GM12878 (cell line): ENCODE results near the gene COX19. TPM values are rescaled to one million over a fixed set of nuclear protein-coding genes. Genes with fewer than 3 reads are reported as not detected.
A peak's percentile ranks its signal among the peaks of the same experiment; 100 is the strongest.

Source experiments
- ATAC-seq: fragments of 200-7000 bp; cut with Tn5 transposase; 3 replicates; pipeline ENCODE4 v1.9.1; 2020; ENCODE audit warnings: mild to moderate bottlenecking, moderate library complexity
- BruUV-seq: library from RNA; stranded (reverse); fragments of 400-500 nt; replicated peaks from 2 replicates; lab custom pipeline; 2021; lab: Mats Ljungman, UMichigan
- CTCF ChIA-PET: fragments of 300-600 bp; sonication (Branson Sonifier 250); formaldehyde crosslinking; extraction: SDS; loops from one replicate; lab custom pipeline; 2021; ENCODE audit warnings: inconsistent platforms; lab: Yijun Ruan, JAX
- POLR2A ChIA-PET: fragments of 350-600 bp; formaldehyde crosslinking; extraction: SDS; loops from one replicate; lab custom pipeline; 2021; ENCODE audit warnings: inconsistent platforms; lab: Charles Lee
- RAD21 ChIA-PET: fragments of 300-600 bp; sonication (Branson Sonifier 250); formaldehyde crosslinking; loops from one replicate; lab custom pipeline; 2023; ENCODE audit warnings: antibody characterized with exemption; ENCODE audit not compliant: unreplicated experiment; lab: Charles Lee
- SMC1A ChIA-PET: fragments of 300-600 bp; sonication (Branson Sonifier 250); formaldehyde crosslinking; loops from one replicate; lab custom pipeline; 2023; ENCODE audit not compliant: unreplicated experiment, uncharacterized antibody; lab: Charles Lee
- DNase-seq: peaks from one replicate; pipeline ENCODE4 v3.0.0-alpha.2; 2011; ENCODE audit warnings: low read depth, low spot score
- FAIRE-seq: peaks from 3 replicates; lab custom pipeline; 2011; peaks lifted over from hg19 to GRCh38; lab: Jason Lieb, UNC
- H2AFZ ChIP-seq: 2 replicates; pipeline ENCODE4 v1.6.0; 2011; ENCODE audit warnings: low read depth, low read length, control low read depth; ENCODE audit not compliant: control insufficient read depth
- H3K27ac ChIP-seq: 2 replicates; pipeline ENCODE4 v1.5.1; 2011; ENCODE audit warnings: control low read depth; ENCODE audit not compliant: control insufficient read depth, insufficient read depth
- H3K27me3 ChIP-seq, 2 experiments: replicated peaks in 1 of 2; 2 replicates each; pipeline versions ENCODE4 v1.6.0 to v1.6.1; 2011; ENCODE audit warnings: low read length in 1 of 2; ENCODE audit not compliant: control insufficient read depth in 2 of 2, insufficient read depth in 2 of 2
- H3K36me3 ChIP-seq, 2 experiments: 2 replicates each; pipeline ENCODE4 v1.5.1; 2011; ENCODE audit warnings: low read length in 1 of 2; ENCODE audit not compliant: control insufficient read depth in 2 of 2, insufficient read depth in 2 of 2
- H3K4me1 ChIP-seq: 2 replicates; pipeline ENCODE4 v1.6.1; 2011; ENCODE audit warnings: mild to moderate bottlenecking, low read length, moderate library complexity, mixed read lengths; ENCODE audit not compliant: control insufficient read depth, insufficient read depth
- H3K4me2 ChIP-seq: 2 replicates; pipeline ENCODE4 v1.6.0; 2011; ENCODE audit warnings: control low read depth; ENCODE audit not compliant: control insufficient read depth, insufficient read depth
- H3K4me3 ChIP-seq: fragments of 200-600 bp; sonication (generic); 2 replicates; pipeline ENCODE4 v1.5.1; 2016
- H3K79me2 ChIP-seq: 2 replicates; pipeline ENCODE4 v1.6.0; 2011; ENCODE audit warnings: low read length; ENCODE audit not compliant: control insufficient read depth, insufficient read depth
- H3K9ac ChIP-seq: 2 replicates; pipeline ENCODE4 v1.8.0; 2011; ENCODE audit warnings: low read length, control low read depth, mixed read lengths; ENCODE audit not compliant: control insufficient read depth, insufficient read depth
- H3K9me3 ChIP-seq: replicated peaks from 3 replicates; pipeline ENCODE4 v1.5.1; 2011; ENCODE audit warnings: mild to moderate bottlenecking, low read length; ENCODE audit not compliant: control insufficient read depth, insufficient read depth
- H4K20me1 ChIP-seq: 2 replicates; pipeline ENCODE4 v1.6.0; 2011; ENCODE audit not compliant: control insufficient read depth, insufficient read depth
- ASH2L ChIP-seq: fragments of 300-600, 200-600 bp; sonication (generic); IDR thresholded peaks from 2 replicates; pipeline ENCODE4 v1.6.1; 2017; ENCODE audit warnings: low read depth, mild to moderate bottlenecking, borderline replicate concordance
- CBX3 ChIP-seq: fragments of 200-600 bp; sonication (generic); IDR thresholded peaks from 2 replicates; pipeline ENCODE4 v1.6.1; 2016; ENCODE audit warnings: low read depth, borderline replicate concordance
- CHD2 ChIP-seq: IDR thresholded peaks from 2 replicates; pipeline ENCODE4 v1.6.1; 2011; ENCODE audit warnings: low read depth, low read length, improper control_type of control experiment, borderline replicate concordance
- EP300 ChIP-seq, 2 experiments: fragments of 150-350 bp in 1 of 2; IDR thresholded peaks; 2 replicates each; pipeline ENCODE4 v1.6.1; 2011 to 2012; ENCODE audit warnings: low read depth in 2 of 2, low read length in 2 of 2, borderline replicate concordance in 1 of 2, improper control_type of control experiment in 1 of 2, inconsistent platforms in 1 of 2; ENCODE audit not compliant: control insufficient read depth in 1 of 2
- GATAD2B ChIP-seq: fragments of 450-650 bp; conservative IDR thresholded peaks from 2 replicates; pipeline ENCODE4 v1.6.1; 2017; ENCODE audit warnings: low read depth, mild to moderate bottlenecking, moderate library complexity
- IKZF2 ChIP-seq, 2 experiments: fragments of 450-650 bp; IDR thresholded peaks; 2 replicates each; pipeline ENCODE4 v1.6.1; 2017; ENCODE audit warnings: mild to moderate bottlenecking in 2 of 2, moderate library complexity in 2 of 2
- IRF3 ChIP-seq: fragments of 450-650 bp; IDR thresholded peaks from 2 replicates; pipeline ENCODE4 v1.6.1; 2014; ENCODE audit warnings: mild to moderate bottlenecking
- KLF5 ChIP-seq: fragments of 450-650 bp; IDR thresholded peaks from 2 replicates; pipeline ENCODE4 v1.6.1; 2014; ENCODE audit warnings: mild to moderate bottlenecking; ENCODE audit not compliant: partially characterized antibody
- POLR2AphosphoS5 ChIP-seq: IDR thresholded peaks from 2 replicates; pipeline ENCODE4 v1.6.1; 2011; ENCODE audit warnings: mild to moderate bottlenecking, low read length, inconsistent platforms
- SMC3 ChIP-seq: IDR thresholded peaks from 2 replicates; pipeline ENCODE4 v1.6.1; 2011; ENCODE audit warnings: low read length, improper control_type of control experiment, borderline replicate concordance
- SREBF1 ChIP-seq: IDR thresholded peaks from 2 replicates; pipeline ENCODE4 v1.6.1; 2012; ENCODE audit warnings: mild to moderate bottlenecking, low read length
- SREBF2 ChIP-seq: IDR thresholded peaks from 2 replicates; pipeline ENCODE4 v1.6.1; 2012; ENCODE audit warnings: mild to moderate bottlenecking, low read length
- SUPT20H ChIP-seq: IDR thresholded peaks from 2 replicates; pipeline ENCODE4 v1.6.1; 2011; ENCODE audit warnings: low read depth, mild to moderate bottlenecking, low read length, moderate library complexity, borderline replicate concordance; ENCODE audit not compliant: control insufficient read depth
- ZBED1 ChIP-seq: IDR thresholded peaks from 2 replicates; pipeline ENCODE4 v1.6.1; 2016; ENCODE audit warnings: borderline replicate concordance
- ZBTB33 ChIP-seq: fragments of 450-650 bp; IDR thresholded peaks from 2 replicates; pipeline ENCODE4 v1.6.1; 2017; ENCODE audit warnings: mild to moderate bottlenecking
- ZBTB4 ChIP-seq: fragments of 450-650 bp; formaldehyde crosslinking; IDR thresholded peaks from 2 replicates; pipeline ENCODE4 v1.4.0; 2022; ENCODE audit warnings: mild to moderate bottlenecking, moderate library complexity
- WGBS: methylation state at CpG from one replicate; pipeline ENCODE4 v1.1.6; 2016; ENCODE audit warnings: low lambda C conversion rate; ENCODE audit not compliant: insufficient replicate concordance, insufficient coverage; ENCODE audit errors: missing lambda C conversion rate; 5-methylcytosine and 5-hydroxymethylcytosine counted together
- in situ Hi-C: fragments of 300-500 bp; cut with MboI; formaldehyde crosslinking; loops from 9 replicates; pipeline ENCODE4 v1.14.3; 2018; ENCODE audit warnings: mixed read lengths
- intact Hi-C: fragments of 100-400 bp; cut with micrococcal nuclease; formaldehyde crosslinking; loops from one replicate; pipeline ENCODE4 v1.14.2; 2022; ENCODE audit not compliant: unreplicated experiment
- polyA plus RNA-seq, 11 experiments: library from polyadenylated mRNA; depleted of rRNA in 4 of 11; unstranded in 6 of 11; stranded (reverse) in 5 of 11; fragments of >200 nt; fragmentation: Nextera tagmentation in 4 of 11; fragmentation: Illumina TruSeq in 1 of 11; extraction: Ambion mirVana in 4 of 11; extraction: Trizol in 1 of 11; gene quantifications; 1 replicate in 1 of 11; 2 replicates in 10 of 11; pipeline versions ENCODE4 v1.2.1 to v1.2.3, GENCODE V29; 2011 to 2016; ENCODE audit warnings: inconsistent platforms in 2 of 11, missing spikeins in 2 of 11, low read depth in 1 of 11
- total RNA-seq, 4 experiments: library from RNA; depleted of rRNA in 3 of 4; stranded (reverse); fragments of >200 nt in 3 of 4; fragmentation: Illumina TruSeq in 1 of 4; extraction: Trizol in 1 of 4; gene quantifications; 2 replicates each; pipeline versions ENCODE4 v1.2.1 to v1.2.3, GENCODE V29; 2013 to 2021

COX19 gene
- total and polyA plus RNA-seq, 10 of the 15 experiments (the other 5 are each of a cell fraction or from before 2014, with no cell fraction given) = 3.7 to 17.9 (median 10.8) TPM

DNA sequence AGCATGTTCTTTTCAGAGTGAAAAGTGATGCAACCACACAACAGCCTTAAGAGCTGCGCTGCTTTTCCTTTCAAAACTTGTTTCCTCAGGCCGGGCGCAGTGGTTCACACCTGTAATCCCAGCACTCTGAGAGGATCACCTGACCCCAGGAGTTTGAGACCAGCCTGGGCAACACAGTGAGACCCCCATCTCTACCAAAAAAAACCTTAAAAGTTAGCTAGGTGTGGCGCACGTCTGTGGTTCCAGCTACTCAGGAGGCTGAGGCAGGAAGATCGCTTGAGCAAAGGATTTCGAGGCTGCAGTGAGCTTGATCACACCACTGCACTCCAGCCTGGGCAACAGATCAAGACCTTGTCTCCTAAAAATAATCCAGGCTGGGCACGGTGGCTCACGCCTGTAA, 2.0 kb downstream of the COX19 start (continued):
- TF ChIP-seq SUPT20H = no peak
- TF ChIP-seq IRF3 = no peak
- TF ChIP-seq ZBED1 = no peak

- RAD21 ChIA-PET = interaction anchor here (0.9 to 4.6 kb wide), 7 partner anchors 10 to 171 kb away, joined by 3 to 35 read pairs (median 7); partner anchors contain the start of gene CYP2W1
- ATAC-seq (no peak), FAIRE-seq (peak; percentile 68), DNase-seq (no peak)
- peak overlapping the region; percentile 53 for H3K4me2 ChIP-seq
- H4K20me1 ChIP-seq = peaks cover 3% of the 10 kb centered on the region; the same call in 1 of the 2 replicates
- H2AFZ ChIP-seq = no peak overlapping the region
- H3K4me3 ChIP-seq = peak overlapping the region; percentile 78; the same call in 1 of the 2 replicates
- BruUV-seq = TSS peak; percentile 59
- POLR2A ChIA-PET = interaction anchor here (0.6 to 1.6 kb wide), 4 partner anchors 20 to 102 kb away, joined by 3 to 4 read pairs (median 3); no protein-coding TSS in a partner anchor
- in situ Hi-C loops (no loop called here), intact Hi-C loops (no loop called here)
- no peaks in the 10 kb centered on the region for H3K9me3 ChIP-seq
- H3K36me3 ChIP-seq = peaks cover 20 to 37% of the 10 kb centered on the region in 2 experiments
- H3K9ac ChIP-seq = no peak overlapping the region
- H3K27me3 ChIP-seq = no peaks in the 10 kb centered on the region
- SMC1A ChIA-PET = interaction anchor here (0.9 to 4.2 kb wide), 13 partner anchors 13 to 203 kb away, joined by 3 to 22 read pairs (median 5); partner anchors contain the start of gene ADAP1
- CTCF ChIA-PET = interaction anchor here (0.7 to 7.3 kb wide), 12 partner anchors 12 to 204 kb away, joined by 3 to 78 read pairs (median 3); no protein-coding TSS in a partner anchor
- WGBS = 78% methylated on average over 10 of the region's 10 CpGs
- H3K79me2 ChIP-seq = peaks cover 42% of the 10 kb centered on the region
- no peaks in the 10 kb centered on the region for H3K4me1 ChIP-seq
- H3K27ac ChIP-seq = no peak overlapping the region
- TF ChIP-seq SREBF2 = no peak
- no peak for TF ChIP-seq CHD2
- no peak for TF ChIP-seq ZBTB33
- TF ChIP-seq SREBF1 = no peak
- TF ChIP-seq SMC3 = no peak
- no peak for TF ChIP-seq ZBTB4
- no peak for TF ChIP-seq GATAD2B
- no peak for TF ChIP-seq IKZF2 (IDR thresholded peaks at IDR 0.05)
- TF ChIP-seq POLR2AphosphoS5 = no peak
- TF ChIP-seq EP300 (IDR thresholded peaks at IDR 0.05; ENCODE audit: borderline replicate concordance in 1 of 2, control insufficient read depth in 1 of 2, low read depth in 2 of 2, low read length in 2 of 2) = no peak
- no peak for TF ChIP-seq KLF5
- TF ChIP-seq ASH2L = no peak
- no peak for TF ChIP-seq CBX3
Measured at GRCh38 chr7:972676-973309, 2.6 kb downstream of the COX19 start.
